Neural progenitor cell (in vitro differentiated cells): Measurements from ENCODE around the gene NEDD9. TPM values are rescaled to one million over a fixed set of nuclear protein-coding genes. Genes with fewer than 3 reads are reported as not detected.

Experiments
- DNase-seq: peaks from one replicate; pipeline ENCODE4 v3.0.0-alpha.2; 2016; ENCODE audit warnings: low spot score
- H2AFZ ChIP-seq: fragments of 200-600 bp; sonication (generic); replicated peaks from 2 replicates; pipeline ENCODE4 v1.6.1; 2016; ENCODE audit warnings: antibody characterized with exemption
- H3F3A ChIP-seq: fragments of 200-600 bp; sonication (generic); 2 replicates; pipeline ENCODE4 v1.6.1; 2016; ENCODE audit warnings: antibody characterized with exemption, low read depth
- H3K27ac ChIP-seq: fragments of 200-600 bp; sonication (generic); 2 replicates; pipeline ENCODE4 v1.5.1; 2016; ENCODE audit warnings: mild to moderate bottlenecking
- H3K27me3 ChIP-seq: fragments of 200-600 bp; sonication (generic); 2 replicates; pipeline ENCODE4 v1.6.1; 2016; ENCODE audit warnings: mild to moderate bottlenecking, moderate library complexity
- H3K36me3 ChIP-seq: fragments of 200-600 bp; sonication (generic); 2 replicates; pipeline ENCODE4 v1.5.1; 2016
- H3K4me1 ChIP-seq: fragments of 200-600 bp; sonication (generic); 2 replicates; pipeline ENCODE4 v1.6.1; 2016; ENCODE audit warnings: mixed run types
- H3K4me2 ChIP-seq: fragments of 200-600 bp; sonication (generic); 2 replicates; pipeline ENCODE4 v1.6.1; 2016
- H3K4me3 ChIP-seq: fragments of 200-600 bp; sonication (generic); 2 replicates; pipeline ENCODE4 v1.5.1; 2016
- H3K79me2 ChIP-seq: fragments of 200-600 bp; sonication (generic); 2 replicates; pipeline ENCODE4 v1.6.1; 2016; ENCODE audit warnings: low read depth
- H3K9ac ChIP-seq: fragments of 200-600 bp; sonication (generic); 2 replicates; pipeline ENCODE4 v1.6.1; 2016
- H3K9me3 ChIP-seq: fragments of 200-600 bp; sonication (generic); 2 replicates; pipeline ENCODE4 v1.5.1; 2016; ENCODE audit warnings: low read depth
- H4K20me1 ChIP-seq: fragments of 200-600 bp; sonication (generic); 2 replicates; pipeline ENCODE4 v1.6.1; 2016; ENCODE audit warnings: low read depth
- H3K27ac Mint-ChIP-seq: 3 replicates; pipeline ENCODE4 v1.8.0; 2021; ENCODE audit warnings: mixed read lengths
- H3K27me3 Mint-ChIP-seq: 2 replicates; pipeline ENCODE4 v1.8.0; 2022; ENCODE audit warnings: low read depth, mild to moderate bottlenecking, inconsistent platforms, moderate library complexity, mixed read lengths; ENCODE audit not compliant: insufficient read depth
- H3K36me3 Mint-ChIP-seq: 3 replicates; pipeline ENCODE4 v1.8.0; 2021; ENCODE audit warnings: mixed read lengths
- H3K4me1 Mint-ChIP-seq: 3 replicates; pipeline ENCODE4 v1.8.0; 2021; ENCODE audit warnings: mixed read lengths
- H3K4me3 Mint-ChIP-seq: 3 replicates; pipeline ENCODE4 v1.8.0; 2021; ENCODE audit warnings: mild to moderate bottlenecking, moderate library complexity, mixed read lengths
- H3K9me3 Mint-ChIP-seq: 3 replicates; pipeline ENCODE4 v1.8.0; 2020; ENCODE audit warnings: mixed read lengths
- EZH2 ChIP-seq: fragments of 200-600 bp; sonication (generic); IDR thresholded peaks from 2 replicates; pipeline ENCODE4 v1.6.1; 2017; ENCODE audit warnings: antibody characterized with exemption, mild to moderate bottlenecking, moderate library complexity
- EZH2phosphoT487 ChIP-seq: fragments of 200-600 bp; sonication (generic); IDR thresholded peaks from 2 replicates; pipeline ENCODE4 v1.6.1; 2017; ENCODE audit warnings: antibody characterized with exemption
- total RNA-seq: library from RNA; depleted of rRNA; stranded (reverse); fragments of >200 nt; gene quantifications from 2 replicates; pipeline ENCODE4 v1.2.3, GENCODE V29; 2015; ENCODE audit warnings: low replicate concordance
- TF ChIP-seq, protein P1 (sequence below): fragments of 200-600 bp; sonication (generic); IDR thresholded peaks from 2 replicates; pipeline ENCODE4 v1.5.1; 2017; ENCODE audit warnings: antibody characterized with exemption, mild to moderate bottlenecking

The NEDD9 gene
- total RNA-seq, 1 donor from 2014 or later: 4.9 TPM

DNA sequence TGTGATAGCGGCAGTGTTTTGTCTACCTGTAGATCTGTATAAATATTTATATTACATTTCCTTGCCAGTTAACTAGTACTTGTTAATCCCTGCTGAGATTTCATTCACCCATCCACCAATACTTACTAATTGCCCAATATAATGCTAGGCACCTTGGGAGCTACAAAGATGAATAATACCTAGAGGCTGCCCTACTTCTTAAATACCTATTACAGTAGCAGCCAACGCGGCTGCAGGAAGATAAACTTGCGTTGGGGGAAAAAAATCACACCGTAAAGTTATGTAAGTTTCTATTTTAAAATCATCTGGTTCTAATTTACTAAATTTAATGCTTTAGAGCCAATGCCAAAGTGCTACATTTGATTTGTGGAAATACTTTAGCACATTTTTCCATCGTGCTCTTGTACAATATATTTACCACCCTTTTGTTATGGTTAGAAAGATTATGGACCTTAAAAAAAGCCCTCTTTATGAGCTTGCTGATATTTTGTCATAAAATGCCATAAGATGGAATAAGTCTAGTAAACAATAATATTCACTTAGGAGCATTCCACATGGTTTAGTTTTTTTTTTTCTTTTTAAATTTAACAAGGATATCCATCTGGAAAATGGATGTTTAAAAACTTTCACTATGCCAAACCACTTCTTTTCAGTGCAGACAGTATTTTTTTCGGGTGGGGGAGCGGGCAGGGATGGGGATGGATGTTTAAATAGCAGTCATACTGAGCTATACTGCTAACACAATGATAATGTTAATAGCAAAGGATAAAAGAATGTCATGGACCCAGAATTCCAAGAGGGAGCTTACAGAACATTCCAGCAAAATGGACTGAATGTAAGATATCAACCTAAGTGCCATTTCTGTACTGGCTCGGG lies 13.2 kb upstream of the NEDD9 start:
- Histone ChIP-seq H3K9ac (no peak overlapping the region), H2AFZ (no peak overlapping the region), H3K27ac (no peak overlapping the region), H3K79me2 (no peaks in the 10 kb centered on the region), H4K20me1 (no peaks in the 10 kb centered on the region), H3K4me3 (no peak overlapping the region), H3K27me3 (no peaks in the 10 kb centered on the region), H3K36me3 (no peaks in the 10 kb centered on the region), H3F3A (no peaks in the 10 kb centered on the region), H3K4me2 (no peak overlapping the region), H3K4me1 (no peaks in the 10 kb centered on the region), H3K9me3 (no peaks in the 10 kb centered on the region)
- Mint-ChIP-seq H3K36me3 (peaks cover 1% of the 10 kb centered on the region), H3K27ac (no peak overlapping the region), H3K27me3 (peaks cover 9% of the 10 kb centered on the region), H3K9me3 (peaks cover 2% of the 10 kb centered on the region), H3K4me3 (no peak overlapping the region), H3K4me1 (peaks cover 29% of the 10 kb centered on the region)
- no peak for DNase-seq
- no peak for TF ChIP-seq EZH2phosphoT487
- TF ChIP-seq, protein P1, sequence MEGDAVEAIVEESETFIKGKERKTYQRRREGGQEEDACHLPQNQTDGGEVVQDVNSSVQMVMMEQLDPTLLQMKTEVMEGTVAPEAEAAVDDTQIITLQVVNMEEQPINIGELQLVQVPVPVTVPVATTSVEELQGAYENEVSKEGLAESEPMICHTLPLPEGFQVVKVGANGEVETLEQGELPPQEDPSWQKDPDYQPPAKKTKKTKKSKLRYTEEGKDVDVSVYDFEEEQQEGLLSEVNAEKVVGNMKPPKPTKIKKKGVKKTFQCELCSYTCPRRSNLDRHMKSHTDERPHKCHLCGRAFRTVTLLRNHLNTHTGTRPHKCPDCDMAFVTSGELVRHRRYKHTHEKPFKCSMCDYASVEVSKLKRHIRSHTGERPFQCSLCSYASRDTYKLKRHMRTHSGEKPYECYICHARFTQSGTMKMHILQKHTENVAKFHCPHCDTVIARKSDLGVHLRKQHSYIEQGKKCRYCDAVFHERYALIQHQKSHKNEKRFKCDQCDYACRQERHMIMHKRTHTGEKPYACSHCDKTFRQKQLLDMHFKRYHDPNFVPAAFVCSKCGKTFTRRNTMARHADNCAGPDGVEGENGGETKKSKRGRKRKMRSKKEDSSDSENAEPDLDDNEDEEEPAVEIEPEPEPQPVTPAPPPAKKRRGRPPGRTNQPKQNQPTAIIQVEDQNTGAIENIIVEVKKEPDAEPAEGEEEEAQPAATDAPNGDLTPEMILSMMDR: no peak
- no peak for TF ChIP-seq EZH2

- Mint-ChIP-seq H3K4me1 (peaks cover 24% of the 10 kb centered on the region), H3K27ac (peak overlapping the region; percentile 23), H3K9me3 (peaks cover 6% of the 10 kb centered on the region), H3K4me3 (no peak overlapping the region), H3K27me3 (peaks cover 9% of the 10 kb centered on the region), H3K36me3 (peaks cover 1% of the 10 kb centered on the region)
- Histone ChIP-seq H3K4me3 (no peak overlapping the region), H2AFZ (no peak overlapping the region), H3K36me3 (no peaks in the 10 kb centered on the region), H3K79me2 (no peaks in the 10 kb centered on the region), H3K9me3 (no peaks in the 10 kb centered on the region), H4K20me1 (no peaks in the 10 kb centered on the region), H3K4me1 (no peaks in the 10 kb centered on the region), H3K27me3 (no peaks in the 10 kb centered on the region), H3K4me2 (no peak overlapping the region), H3F3A (no peaks in the 10 kb centered on the region), H3K27ac (no peak overlapping the region), H3K9ac (no peak overlapping the region)
- no peak for TF ChIP-seq EZH2phosphoT487
- TF ChIP-seq, protein P1: no peak
- no peak for TF ChIP-seq EZH2
- DNase-seq: no peak
Observed at GRCh38 chr6:11244387-11245126, 12.1 kb upstream of the NEDD9 start.

GRCh38 chr6:11243861-11244260 lies 11.4 kb upstream of the NEDD9 start:
- H3F3A ChIP-seq: no peaks in the 10 kb centered on the region
- no peaks in the 10 kb centered on the region for H3K9me3 ChIP-seq
- DNase-seq: no peak
- no peak overlapping the region for H3K4me2 ChIP-seq
- H3K27me3 Mint-ChIP-seq: peaks cover 8% of the 10 kb centered on the region
- H3K36me3 ChIP-seq: no peaks in the 10 kb centered on the region
- H3K4me1 Mint-ChIP-seq: peaks cover 24% of the 10 kb centered on the region
- H2AFZ ChIP-seq: no peak overlapping the region
- no peaks in the 10 kb centered on the region for H3K4me1 ChIP-seq
- H3K4me3 Mint-ChIP-seq: no peak overlapping the region
- H3K36me3 Mint-ChIP-seq: peaks cover 1% of the 10 kb centered on the region
- no peak for TF ChIP-seq EZH2
- TF ChIP-seq, protein P1: no peak
- no peaks in the 10 kb centered on the region for H4K20me1 ChIP-seq
- peak overlapping the region; percentile 23 for H3K27ac Mint-ChIP-seq
- no peaks in the 10 kb centered on the region for H3K79me2 ChIP-seq
- H3K9ac ChIP-seq: no peak overlapping the region
- H3K27ac ChIP-seq: no peak overlapping the region
- no peaks in the 10 kb centered on the region for H3K27me3 ChIP-seq
- H3K4me3 ChIP-seq: no peak overlapping the region
- peaks cover 8% of the 10 kb centered on the region for H3K9me3 Mint-ChIP-seq
